Measurements from ENCODE around the gene BMX. TPM values are rescaled to one million over a fixed set of nuclear protein-coding genes. Genes with fewer than 3 reads are reported as not detected.
A peak's percentile ranks its signal among the peaks of the same experiment; 100 is the strongest.

BMX gene
- not detected for total RNA-seq (2021; fragmentation: NEBNext Ultra II Directional; extraction: Animal tissue kit (Norgen Biotek cat#: 25700))
- long read RNA-seq, result 0 reads

- no peak for TF ChIP-seq CTCF (IDR thresholded peaks at IDR 0.05)
- Mint-ChIP-seq H3K27ac (no peak within 1 kb of the TSS), H3K36me3 (ENCODE audit: low read depth) (no peaks in the 10 kb centered on the region), H3K27me3 (ENCODE audit: insufficient read depth) (peaks cover 8% of the 10 kb centered on the region), H3K4me3 (no peak within 1 kb of the TSS), H3K4me1 (ENCODE audit: low read depth) (peaks cover 8% of the 10 kb centered on the region), H3K9me3 (no peaks in the 10 kb centered on the region)
- DNase-seq, result no peak
Measured at GRCh38 chrX:15500497-15500966, at the start of gene BMX. Gene BMX (plus strand): TSS chrX:15500807. CDS start chrX:15508354, 7,547 bp downstream.

DNA sequence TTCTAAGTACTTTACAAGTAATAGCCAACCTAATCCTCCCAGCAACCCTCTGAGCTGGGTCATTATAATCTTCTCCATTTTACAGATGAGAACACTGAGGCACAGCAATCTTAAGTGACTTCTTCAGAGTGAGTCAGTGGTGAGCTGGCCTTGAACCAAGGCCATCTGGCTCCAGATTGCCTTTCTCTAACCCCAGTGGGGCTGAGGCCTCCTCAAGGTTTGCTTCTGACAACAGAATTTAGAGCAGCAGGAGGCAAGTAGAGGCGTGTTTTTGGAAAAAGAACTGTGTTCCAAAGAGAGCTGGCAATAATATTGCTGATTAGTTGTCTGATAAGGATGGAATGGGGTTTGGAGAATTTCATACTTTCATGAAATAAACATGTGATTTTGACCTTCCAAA, 48.7 kb upstream of the BMX start:
- no peak overlapping the region for H3K4me3 Mint-ChIP-seq
- H3K9me3 Mint-ChIP-seq, result no peaks in the 10 kb centered on the region
- no peak overlapping the region for H3K27ac Mint-ChIP-seq

GRCh38 chrX:15464704-15465103, 35.9 kb upstream of the BMX start:
- H3K4me3 Mint-ChIP-seq, result no peak overlapping the region
- H3K27me3 Mint-ChIP-seq (ENCODE audit: insufficient read depth), result no peaks in the 10 kb centered on the region
- no peak for DNase-seq
- H3K4me1 Mint-ChIP-seq (ENCODE audit: low read depth), result peaks cover 23% of the 10 kb centered on the region
- H3K36me3 Mint-ChIP-seq (ENCODE audit: low read depth), result no peaks in the 10 kb centered on the region
- no peak overlapping the region for H3K27ac Mint-ChIP-seq
- H3K9me3 Mint-ChIP-seq, result no peaks in the 10 kb centered on the region
- TF ChIP-seq CTCF (IDR thresholded peaks at IDR 0.05), result no peak

More for the DNA sequence above, 48.7 kb upstream of the BMX start:
- H3K4me1 Mint-ChIP-seq (ENCODE audit: low read depth), result peaks cover 20% of the 10 kb centered on the region
- no peaks in the 10 kb centered on the region for H3K36me3 Mint-ChIP-seq (ENCODE audit: low read depth)
- TF ChIP-seq CTCF (IDR thresholded peaks at IDR 0.05), result no peak
- DNase-seq, result no peak
- H3K27me3 Mint-ChIP-seq (ENCODE audit: insufficient read depth), result no peaks in the 10 kb centered on the region

GRCh38 chrX:15465347-15465746, 35.3 kb upstream of the BMX start:
- Mint-ChIP-seq H3K27me3 (ENCODE audit: insufficient read depth) (no peaks in the 10 kb centered on the region), H3K9me3 (no peaks in the 10 kb centered on the region), H3K27ac (no peak overlapping the region), H3K36me3 (ENCODE audit: low read depth) (no peaks in the 10 kb centered on the region), H3K4me3 (no peak overlapping the region), H3K4me1 (ENCODE audit: low read depth) (peaks cover 23% of the 10 kb centered on the region)
- no peak for DNase-seq
- TF ChIP-seq CTCF (IDR thresholded peaks at IDR 0.05), result no peak

DNA sequence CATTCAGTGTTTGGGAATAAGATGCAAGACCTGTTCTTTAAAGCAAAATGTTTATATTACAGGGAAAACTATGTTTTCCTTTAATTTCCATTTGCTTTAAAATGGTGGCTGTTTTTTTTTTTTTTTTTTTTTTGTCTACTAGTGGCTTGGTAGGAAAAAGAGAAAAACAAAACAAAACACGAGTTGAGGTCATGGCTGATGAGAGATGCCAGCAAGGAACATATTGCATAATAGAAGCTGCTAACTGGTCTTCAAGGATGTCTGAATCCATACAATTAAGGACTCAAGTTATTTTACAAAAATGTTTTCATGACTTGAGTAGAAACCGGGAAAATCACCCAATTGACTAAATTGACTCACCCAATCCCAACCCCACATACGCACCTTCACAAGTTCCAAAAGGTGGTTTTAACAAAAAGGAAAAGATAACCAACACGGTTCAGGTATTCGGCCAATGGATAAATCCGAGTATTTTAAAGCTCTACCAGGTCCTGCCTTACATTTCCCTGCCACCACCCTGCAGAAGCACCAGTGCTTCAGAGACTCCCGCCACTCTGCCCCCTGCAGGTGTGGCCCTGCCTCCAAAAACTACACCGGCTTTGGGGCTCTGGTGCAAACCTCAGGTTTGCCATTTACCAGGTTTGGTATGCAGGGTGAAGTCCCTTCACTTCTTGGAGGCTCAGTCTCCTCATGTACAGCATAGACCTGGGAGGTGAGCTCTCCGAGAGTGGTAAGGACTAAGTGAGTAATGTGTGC, 34.5 kb upstream of the BMX start:
- H3K4me3 Mint-ChIP-seq, result no peak overlapping the region
- no peak for DNase-seq
- TF ChIP-seq CTCF (IDR thresholded peaks at IDR 0.05), result peak; percentile 49

More for the DNA sequence above, 34.5 kb upstream of the BMX start:
- Mint-ChIP-seq H3K4me1 (ENCODE audit: low read depth) (peaks cover 26% of the 10 kb centered on the region), H3K36me3 (ENCODE audit: low read depth) (no peaks in the 10 kb centered on the region), H3K9me3 (no peaks in the 10 kb centered on the region), H3K27me3 (ENCODE audit: insufficient read depth) (no peaks in the 10 kb centered on the region), H3K27ac (no peak overlapping the region)
